Stimulated activated CD8-positive, alpha-beta memory T cell treated with anti-CD3 and anti-CD28 coated beads, Interleukin-7, amount 100 ng/mL, for 24 hours (primary cell): Measurements from ENCODE around the gene RAF1.
"Not testable (repeated sequence)": the region's sequence is repeated elsewhere in the genome, so short reads cannot be mapped to it uniquely, and the experiment has no call there.

Experiments used
- DNase-seq: peaks from one replicate; pipeline ENCODE4 v3.0.0-alpha.2; 2020; ENCODE audit warnings: low read depth

The RAF1 gene

DNA sequence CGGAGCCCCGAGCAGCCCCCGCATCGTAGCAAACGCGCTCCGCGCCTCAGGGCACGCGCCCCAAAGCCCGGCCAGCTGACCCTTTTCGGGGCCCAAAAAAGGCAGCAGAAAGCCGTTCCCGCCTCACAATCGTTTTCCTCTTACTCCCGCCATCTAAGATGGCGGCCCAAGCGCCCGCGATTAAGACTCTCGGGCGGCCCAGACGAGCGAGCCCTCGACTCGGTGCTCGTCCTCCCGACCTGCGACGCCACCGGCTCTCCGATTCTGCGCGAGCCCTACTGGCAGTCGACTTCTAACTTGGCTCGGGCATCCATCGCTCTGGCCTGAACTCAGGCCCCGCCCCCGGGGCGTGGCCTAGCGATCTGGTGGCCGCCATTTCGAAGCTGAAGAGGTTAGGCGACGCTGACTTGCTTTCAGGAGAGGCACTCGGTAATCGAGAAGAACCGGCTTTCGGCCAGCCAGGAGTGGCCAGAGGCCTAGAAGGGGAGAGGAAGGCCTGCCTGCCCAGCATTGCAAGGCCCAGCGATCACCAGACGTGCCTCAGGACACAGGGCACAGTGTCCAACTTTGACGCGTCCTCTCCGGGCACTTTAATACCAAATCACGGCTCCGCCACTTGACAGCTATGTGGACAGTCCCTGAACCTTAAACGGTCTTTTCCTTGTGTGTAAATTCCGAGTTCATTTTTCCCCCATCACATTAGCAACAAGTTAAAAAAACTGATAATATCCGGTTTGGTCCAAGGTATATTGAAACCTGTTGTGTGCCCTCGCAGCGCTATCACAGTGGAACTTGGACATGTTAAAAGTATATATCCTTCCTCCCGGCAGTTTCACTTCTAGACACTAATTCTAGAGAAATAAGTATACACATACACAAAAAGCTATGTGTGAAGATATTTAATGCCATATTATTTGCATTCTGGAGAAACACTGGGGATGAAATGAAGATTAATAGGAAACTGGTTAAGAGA, at the start of gene RAF1:
Gene RAF1, minus strand, starts transcription at position 182 of the 973 bp plus-strand sequence. CDS start 45,396 bp downstream, outside the sequence.
- DNase-seq = peak; percentile 89

DNA sequence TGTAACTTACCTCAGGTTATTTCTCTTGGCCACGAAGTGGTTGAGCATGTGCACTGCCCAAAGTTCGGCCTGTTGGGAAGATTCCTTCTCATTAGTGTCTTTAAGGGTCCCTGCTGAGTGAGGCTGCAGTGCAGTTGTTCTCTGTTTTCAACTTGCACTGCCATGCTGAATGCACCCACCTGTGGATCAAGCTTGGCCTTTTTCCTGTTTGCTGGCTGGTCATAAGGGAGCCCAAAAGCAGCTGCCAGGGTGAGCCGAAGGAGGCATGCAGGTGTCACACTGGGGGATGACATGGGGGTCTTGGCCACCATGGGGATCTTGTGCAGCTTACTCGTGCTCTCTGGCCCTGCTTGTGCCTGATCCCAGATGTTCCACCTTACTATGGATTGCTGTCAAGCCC, 46.1 kb upstream of the RAF1 start:
- DNase-seq = no peak

DNA sequence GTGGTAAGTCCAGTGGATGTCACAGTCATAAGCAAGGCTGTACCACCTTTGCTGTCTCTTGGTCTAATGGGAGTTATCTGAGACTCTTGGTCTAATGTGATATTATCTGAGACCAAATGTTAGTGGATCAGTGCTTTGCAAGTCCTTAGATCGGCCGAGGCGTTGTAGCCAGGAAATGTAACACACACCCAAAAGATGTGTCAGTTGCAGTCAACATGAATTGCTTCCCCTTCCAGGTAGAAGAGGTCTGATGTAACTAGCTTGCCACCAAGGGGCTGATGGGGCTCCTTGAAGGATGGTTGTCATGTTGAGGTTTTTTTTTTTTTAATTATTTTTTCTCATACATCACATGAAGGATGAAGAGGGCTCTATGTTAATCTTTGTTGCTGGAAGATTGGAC, 45.4 kb upstream of the RAF1 start:
- DNase-seq = no peak

DNA sequence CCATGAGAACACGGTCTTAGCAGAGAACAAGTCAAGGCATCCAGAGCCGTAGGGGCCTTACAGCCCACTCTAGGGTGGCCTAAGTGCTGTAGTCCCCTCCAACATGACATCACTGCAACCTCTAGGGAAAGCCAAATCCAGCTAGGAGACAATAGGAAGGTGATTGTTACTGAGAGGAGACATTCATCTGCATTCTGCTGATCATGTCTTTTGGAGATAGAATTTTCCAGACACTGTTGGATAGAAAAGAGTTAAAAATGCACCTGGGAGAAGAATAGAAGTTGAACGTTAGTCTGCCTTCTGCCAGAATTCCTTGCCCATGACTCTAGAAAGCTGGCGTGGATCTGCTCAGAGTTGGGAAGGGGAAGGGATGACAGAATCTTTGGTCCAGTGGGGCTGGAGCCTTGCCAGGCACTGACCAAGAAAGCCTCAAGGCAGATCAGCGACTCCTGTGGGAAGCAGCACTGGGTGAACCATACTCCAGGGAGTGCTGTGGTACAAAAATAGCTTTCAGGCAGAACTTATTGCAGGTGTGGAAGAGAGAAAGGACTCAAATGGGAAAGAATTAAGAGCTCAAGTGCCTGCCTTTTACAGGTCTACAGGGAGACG, 44.8 kb upstream of the RAF1 start:
- DNase-seq = no peak

DNA sequence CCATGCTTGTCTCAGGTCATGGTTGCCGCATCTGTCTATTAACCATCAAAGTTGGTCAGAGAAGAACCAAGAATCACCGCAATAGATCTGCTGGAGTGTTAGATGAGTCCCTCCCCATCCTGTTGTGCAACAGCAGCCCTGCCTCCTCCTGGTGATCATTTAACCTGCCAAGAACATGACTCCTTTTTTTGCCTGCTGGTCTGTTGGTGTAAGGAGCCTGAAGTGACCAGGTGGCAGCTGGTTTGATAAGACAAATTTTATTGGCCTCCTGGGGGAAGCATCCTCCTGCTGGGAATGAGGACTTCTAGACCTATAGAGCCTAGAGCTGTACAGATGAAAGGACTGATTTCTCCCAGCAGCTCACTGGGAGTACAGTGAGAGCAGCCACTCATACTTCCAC, 43.5 kb upstream of the RAF1 start:
- DNase-seq = no peak

DNA sequence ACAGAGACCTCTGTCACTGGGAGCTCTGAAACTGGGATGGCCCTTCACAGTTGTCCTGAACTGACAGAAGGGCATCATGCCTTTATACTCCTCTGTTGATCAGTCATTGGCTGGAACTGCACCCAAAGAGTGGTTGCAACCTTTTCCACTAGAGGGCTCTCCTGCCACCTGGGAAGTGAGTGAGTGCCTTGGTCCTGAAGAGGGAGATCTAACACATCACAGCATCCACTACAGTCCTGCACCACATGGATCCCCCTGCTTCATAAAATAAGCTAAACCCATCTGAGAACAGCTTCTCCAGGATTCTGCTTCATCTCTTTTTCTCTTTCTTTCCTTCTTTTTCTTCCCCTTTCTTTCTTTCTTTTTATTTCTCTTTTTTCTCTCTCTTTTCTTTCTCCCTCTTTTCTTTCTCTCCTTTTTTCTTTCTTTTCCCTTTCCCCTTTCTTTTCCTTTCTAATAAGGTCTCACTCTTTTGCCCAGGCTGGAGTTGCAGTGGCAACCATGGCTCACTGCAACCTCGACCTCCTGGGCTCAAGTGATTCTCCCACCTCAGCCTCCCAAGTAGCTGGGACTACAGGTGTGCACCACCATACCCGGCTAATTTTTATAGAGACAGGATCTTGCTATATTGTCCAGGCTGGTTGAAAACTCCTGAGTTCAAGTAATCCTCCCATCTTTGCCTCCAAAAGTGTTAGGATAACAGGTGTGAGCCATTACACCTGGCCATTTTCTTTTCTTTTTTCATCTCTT, 42.8 kb upstream of the RAF1 start:
- peak; percentile 21 for DNase-seq

DNA sequence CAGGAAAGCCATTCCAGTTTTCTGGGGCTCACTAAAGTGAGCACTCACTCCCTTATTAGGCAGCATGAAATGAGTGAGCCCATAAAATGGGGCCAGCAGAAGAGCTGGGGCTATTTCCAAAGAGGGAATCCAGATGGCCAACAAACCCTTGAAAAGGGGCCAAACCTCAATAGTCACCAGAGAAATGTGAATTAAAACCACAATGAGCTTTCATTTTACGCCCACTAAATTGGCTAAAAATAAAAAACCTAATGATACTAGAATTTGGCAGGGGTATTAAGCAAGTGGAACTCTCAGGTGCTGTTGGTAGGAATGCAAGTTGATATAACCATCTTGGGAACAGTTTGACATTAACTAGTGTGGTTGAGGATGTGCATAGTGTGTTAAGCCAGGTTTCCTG, 42.1 kb upstream of the RAF1 start:
- no peak for DNase-seq

DNA sequence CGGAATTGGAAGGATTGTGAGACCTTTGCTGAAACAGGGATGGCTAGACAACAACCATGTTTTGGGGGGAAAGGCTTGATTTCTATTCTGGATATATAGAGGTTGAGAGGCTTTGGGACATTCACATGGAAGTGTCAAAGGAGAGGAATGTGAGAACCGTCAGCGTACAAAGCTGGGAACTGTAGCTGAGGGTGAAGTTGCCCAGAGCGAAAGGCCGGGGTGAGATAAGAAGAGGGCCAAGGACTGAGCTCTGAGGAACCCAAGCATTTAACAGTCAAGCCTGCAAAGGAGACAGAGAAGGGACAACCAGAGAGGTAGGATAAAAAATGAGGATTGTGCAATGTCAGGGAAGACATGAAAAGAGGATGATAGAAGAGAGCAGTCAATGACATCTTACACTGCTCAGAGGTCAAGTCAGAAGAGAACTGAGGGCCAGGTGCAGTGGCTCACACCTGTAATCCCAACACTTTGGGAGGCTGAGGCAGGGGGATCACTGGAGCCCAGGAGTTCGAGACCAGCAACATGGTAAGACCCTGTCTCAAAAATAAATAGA, 41.5 kb upstream of the RAF1 start:
- DNase-seq = no peak

DNA sequence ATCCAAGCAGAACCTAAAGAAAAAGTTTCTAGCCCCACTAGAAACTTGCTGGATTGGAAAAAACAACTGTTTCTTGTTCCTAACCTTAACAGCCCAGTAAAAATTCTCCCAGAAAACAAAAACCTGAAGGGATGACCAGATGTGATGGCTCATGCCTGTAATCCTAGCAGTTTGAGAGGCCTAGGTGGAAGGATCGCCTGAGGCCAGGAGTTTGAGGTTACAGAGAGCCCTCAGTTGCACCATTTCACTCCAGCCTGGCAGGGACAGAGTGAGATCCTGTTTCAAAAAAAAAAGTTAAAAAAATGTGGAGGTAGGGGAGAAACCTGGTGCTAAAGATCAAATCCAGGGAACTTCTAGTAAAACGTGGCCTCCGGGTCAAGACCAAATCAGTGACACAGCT, 38.6 kb upstream of the RAF1 start:
- no peak for DNase-seq

DNA sequence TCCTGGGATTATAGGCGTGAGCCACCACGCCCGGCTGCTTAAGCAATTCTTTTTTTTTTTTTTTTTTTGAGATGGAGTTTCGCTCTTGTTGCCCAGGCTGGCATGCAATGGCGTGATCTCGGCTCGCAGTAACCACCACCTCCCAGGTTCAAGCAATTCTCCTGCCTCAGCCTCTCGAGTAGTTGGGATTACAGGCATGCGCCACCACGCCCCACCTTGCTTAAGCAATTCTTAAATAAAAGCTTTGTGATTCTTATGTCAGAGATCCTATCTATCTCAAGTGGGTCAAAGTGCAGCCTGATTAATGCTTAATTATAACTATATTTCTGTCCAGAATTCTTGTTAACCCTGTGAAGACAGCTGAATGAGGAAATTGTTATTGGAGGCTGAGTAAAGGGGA, 37.7 kb upstream of the RAF1 start:
- DNase-seq = not testable (repeated sequence)

DNA sequence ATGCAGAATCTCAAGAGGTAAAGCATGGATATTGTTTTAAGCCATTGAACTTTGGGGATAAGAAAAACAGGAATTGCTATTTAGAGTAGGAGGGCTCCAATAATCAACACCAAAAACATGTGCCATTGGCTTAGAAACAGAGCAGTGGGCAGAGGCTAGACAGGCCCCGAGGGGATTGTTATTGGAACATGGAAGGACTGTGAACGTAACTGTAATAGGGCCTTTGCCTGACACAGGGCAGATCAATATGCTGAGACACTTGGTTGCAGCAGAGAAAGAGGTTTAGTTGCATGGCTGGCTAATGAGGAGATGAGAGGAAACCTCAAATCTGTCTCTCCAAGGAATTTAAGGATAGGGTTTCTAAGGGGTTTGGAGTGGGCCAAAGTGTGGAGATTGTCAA, 36.9 kb upstream of the RAF1 start:
- DNase-seq = no peak

DNA sequence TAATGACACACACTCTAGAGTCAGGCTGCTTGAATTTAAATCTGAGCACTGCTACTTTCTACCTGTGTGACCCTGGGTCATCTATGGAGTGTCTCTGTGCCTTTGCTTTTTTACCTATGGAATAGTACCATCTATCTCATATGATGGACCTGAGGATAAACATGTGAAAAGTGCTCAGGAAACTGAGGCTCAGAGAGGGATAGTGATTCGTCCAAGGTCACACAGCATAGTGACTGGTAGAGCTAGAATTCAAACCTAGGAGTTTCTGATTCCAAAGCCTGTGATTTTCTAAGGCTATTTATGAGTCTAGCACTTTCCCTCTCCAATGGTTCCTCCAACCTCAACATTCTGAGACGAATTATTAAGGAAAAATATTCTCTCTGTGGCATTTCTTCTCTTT, 32.0 kb upstream of the RAF1 start:
- no peak for DNase-seq

DNA sequence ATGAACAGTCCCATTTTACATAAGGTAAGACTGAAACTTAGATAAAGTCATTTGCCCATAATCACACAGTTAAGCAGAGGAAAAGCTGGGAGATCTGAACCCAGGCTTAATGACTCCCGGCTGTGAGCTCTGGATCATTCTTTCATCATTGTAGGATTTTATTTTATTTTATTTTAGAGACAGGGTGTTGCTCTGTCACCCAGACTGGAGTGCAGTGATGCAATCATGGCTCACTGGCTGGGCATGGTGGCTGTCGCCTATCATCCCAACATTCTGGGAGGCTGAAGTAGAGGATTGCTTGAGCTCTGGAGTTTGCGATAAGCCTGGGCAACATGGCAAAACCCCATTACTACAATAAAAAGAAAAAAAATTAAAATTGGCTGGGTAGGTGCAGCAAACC, 31.2 kb upstream of the RAF1 start:
- no peak for DNase-seq

DNA sequence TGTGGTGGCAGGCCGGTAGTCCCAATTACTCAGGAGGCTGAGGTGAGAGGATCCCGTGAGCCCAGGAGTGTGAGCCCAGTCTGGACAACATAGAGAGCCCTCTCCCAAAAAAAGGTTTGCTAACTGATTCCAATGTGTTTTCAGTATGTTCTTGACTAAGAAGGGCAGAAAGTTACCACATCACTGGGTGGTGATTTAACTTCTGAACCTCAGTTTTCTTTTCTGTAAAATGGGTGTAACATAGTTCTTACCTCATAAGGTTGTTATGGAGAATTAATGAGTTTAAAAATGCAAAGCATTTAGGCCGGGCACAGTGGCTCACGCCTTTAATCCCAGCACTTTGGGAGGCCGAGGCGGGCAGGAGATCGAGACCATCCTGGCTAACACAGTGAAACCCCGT, 28.5 kb upstream of the RAF1 start:
- no peak for DNase-seq

DNA sequence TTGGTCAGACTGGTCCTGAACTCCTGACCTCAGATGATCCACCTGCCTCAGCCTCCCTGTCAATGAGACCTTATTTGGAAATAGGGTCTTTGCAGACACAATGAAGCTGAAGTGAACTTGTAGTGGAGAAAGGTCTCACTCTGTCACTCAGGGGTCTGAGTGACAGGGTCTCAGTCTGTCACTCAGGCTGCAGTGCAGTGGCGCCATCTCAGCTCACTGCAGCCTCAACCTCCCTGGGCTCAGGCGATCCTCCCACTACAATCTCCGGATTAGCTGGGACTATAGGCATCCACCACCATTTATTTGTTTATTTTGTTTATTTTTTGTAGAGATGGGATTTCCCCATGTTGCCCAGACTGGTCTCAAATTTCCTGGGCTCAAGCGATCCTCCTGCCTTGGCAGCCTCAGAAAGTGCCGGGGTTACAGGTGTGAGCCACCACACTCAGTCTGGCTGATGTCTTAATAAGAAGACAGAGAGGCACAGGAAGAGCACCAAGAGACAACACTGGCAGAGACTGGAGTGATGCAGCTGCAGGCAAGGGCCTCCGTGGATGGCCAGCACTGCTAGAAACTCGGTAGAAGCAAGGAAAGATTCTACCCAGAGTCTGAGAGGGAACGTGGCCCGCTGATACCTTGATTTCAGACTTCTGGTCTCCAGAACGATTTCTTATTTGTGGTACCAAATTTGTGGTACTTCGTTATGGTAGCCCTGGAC, 26.2 kb upstream of the RAF1 start:
- DNase-seq = no peak

DNA sequence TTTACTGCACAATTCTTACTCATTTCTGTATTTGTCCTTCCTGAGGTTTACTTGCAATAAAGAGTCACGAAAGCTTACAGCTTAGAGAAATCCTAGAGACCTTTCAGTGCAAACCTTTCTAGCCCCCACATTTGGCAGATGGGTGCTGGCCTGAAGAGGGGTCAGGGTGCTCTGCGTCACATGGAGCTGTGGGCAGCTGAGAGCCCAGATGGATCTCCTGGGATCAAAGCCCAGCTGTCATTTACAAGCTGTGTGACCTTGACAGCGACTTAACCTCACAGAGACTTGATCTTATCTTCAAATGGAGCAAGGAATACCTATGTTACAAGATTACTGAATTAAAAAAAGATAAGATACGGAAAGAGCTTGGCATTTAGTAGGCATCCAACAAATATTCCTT, 24.0 kb upstream of the RAF1 start:
- no peak for DNase-seq

DNA sequence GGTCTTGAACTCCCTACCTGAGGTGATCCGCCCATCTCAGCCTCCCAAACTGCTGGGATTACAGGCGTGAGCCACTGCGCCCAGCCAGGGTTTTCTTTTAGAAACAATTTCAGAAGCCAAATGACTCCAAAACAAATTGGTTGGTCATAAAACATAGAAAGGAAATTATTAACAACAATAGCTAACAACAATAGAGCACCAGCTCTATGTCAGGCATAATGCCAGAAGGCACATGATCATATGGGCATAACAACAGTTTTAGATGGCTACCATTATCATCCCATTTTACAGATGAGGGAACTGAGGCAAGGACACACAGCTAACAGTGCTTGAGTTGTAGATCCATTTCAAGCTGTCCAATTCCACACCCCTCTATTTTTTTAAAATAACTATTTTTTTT, 22.2 kb upstream of the RAF1 start:
- no peak for DNase-seq

DNA sequence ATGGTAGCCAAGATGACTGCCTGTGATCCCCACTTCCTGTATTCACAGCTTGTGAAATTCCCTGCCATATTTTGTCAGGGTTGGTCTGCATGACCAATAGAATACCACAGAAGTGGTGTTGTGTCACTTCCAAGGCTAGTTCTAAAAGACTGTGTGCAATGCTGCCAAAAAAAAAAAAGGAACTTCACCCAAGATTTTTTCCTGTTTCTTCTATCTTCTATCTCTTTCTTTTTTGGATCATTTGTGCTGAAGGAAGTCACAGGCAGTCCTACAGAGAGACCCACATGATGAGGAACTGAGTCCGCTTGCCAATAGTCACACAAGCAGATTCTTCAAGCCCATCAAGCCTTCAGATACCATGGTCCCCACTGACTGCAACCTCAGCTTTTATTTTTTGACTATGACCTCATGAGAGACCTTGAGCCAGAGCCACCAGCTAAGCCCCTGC, 18.1 kb upstream of the RAF1 start:
- DNase-seq = no peak

DNA sequence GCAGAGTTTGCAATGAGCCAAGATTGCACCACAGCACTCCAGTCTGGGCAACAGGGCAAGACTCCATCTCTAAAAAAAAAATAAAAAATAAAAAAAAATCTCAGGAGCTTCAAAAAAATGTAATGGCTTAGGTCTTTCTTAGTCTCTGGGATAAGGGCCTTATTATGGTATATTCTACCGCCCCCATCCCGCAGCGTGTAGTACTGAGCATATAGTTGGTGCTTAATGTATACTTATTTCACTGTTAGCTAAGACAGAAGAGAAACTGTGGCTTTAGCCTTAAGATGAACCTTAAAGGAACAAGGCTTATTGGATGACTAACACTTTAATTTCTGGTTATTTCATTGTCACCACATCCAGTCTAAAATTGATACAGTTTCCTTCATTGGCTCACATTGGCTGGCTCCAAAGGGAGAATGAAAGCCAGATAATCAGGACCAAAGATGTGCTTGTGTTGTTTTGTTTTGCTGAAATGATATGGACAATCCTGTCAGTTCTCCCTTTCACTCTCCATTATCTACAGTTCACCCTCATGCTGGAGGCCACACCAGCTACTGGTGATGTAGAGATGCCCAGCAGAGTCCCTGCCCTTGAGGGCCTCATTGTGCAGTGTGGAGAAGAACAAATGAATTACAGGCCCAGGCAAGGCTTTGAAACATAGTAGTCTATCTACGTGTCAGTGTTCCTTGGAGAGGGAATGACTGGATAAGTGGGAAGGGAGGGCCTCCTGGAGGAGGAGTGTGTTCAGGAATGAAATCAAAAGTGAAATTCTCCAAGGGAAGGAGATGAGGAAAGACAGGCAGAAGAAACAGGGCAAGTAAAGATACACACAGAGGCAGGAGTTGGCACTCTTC, 17.4 kb upstream of the RAF1 start:
- no peak for DNase-seq

DNA sequence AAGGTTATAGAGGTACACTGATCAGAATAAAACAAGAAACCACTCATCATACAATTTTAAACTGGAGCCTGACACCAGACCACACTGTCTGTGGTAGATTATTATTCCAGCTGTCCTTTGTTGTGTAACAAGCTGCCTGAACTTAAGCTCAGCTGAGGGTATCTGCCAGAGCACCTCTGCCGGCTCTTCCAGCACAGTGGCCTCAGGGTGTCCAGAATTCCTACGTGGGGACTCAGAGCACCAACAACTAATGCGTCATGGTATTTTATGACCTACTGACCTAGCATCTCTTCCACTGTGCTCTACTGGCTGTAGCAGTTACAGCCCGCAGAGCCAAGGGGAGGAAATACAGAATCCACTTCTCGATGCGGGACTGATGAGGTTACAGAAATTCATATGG, 15.6 kb upstream of the RAF1 start:
- DNase-seq = no peak

DNA sequence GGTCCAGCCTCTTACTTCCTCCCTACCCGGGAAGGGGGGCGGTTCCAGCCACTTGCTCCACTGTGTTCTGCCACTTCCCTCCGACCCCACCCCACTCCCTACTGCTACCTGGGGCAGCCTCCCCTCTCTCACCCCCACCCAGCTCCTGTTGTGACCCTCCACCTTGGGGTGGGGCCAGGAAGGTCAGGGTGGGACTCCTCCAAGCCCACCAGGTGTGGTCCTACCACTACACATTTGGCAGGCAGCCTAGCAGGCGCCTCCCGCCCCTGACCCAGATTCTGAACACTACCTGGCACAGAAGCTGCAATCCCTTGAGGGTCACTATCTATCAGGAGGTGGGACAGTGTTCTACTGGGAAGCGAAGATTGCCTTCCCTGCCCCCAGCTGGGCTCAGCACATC, 13.7 kb upstream of the RAF1 start:
- DNase-seq = no peak
